IPS DF 4.7 (cell line): Measurements from ENCODE around the gene LY86.

Experiments
- DNase-seq: peaks from one replicate; pipeline ENCODE4 v3.0.0-alpha.2; 2013; ENCODE audit warnings: low spot score; ENCODE audit errors: extremely low read depth

The LY86 gene

GRCh38 chr6:6570929-6571671 lies 17.4 kb upstream of the LY86 start:
- DNase-seq, result no peak

- no peak for DNase-seq
These were observed 13.4 kb upstream of the LY86 start for GRCh38 chr6:6575143-6575542.

- DNase-seq, result no peak
These were observed 10.8 kb upstream of the LY86 start for GRCh38 chr6:6577735-6578134.

GRCh38 chr6:6579281-6579680 lies 9.2 kb upstream of the LY86 start:
- DNase-seq, result no peak

- no peak for DNase-seq
These were observed 8.2 kb upstream of the LY86 start for GRCh38 chr6:6580225-6580856.

- no peak for DNase-seq
These were observed 7.5 kb upstream of the LY86 start for GRCh38 chr6:6581054-6581453.

GRCh38 chr6:6582131-6582530 lies 6.4 kb upstream of the LY86 start:
- DNase-seq, result no peak

GRCh38 chr6:6583836-6584235 lies 4.7 kb upstream of the LY86 start:
- DNase-seq, result no peak

- DNase-seq, result no peak
These were observed 4.1 kb upstream of the LY86 start for GRCh38 chr6:6584310-6585002.

GRCh38 chr6:6585003-6585311 lies 3.6 kb upstream of the LY86 start:
- no peak for DNase-seq

GRCh38 chr6:6586167-6586566 lies 2.4 kb upstream of the LY86 start:
- DNase-seq, result no peak

- DNase-seq, result no peak
These were observed 1.6 kb upstream of the LY86 start for GRCh38 chr6:6586671-6587526.

GRCh38 chr6:6587696-6588063 lies 840 bp upstream of the LY86 start:
- DNase-seq, result no peak

- DNase-seq, result no peak
These were observed 597 bp downstream of the LY86 start for GRCh38 chr6:6588924-6589709.

- DNase-seq, result no peak
These were observed 2.0 kb downstream of the LY86 start for GRCh38 chr6:6590530-6590929.

- no peak for DNase-seq
These were observed 3.4 kb downstream of the LY86 start for GRCh38 chr6:6591778-6592465.

- no peak for DNase-seq
These were observed 4.4 kb downstream of the LY86 start for GRCh38 chr6:6592826-6593475.

GRCh38 chr6:6593867-6594468 lies 5.4 kb downstream of the LY86 start:
- DNase-seq, result no peak

- no peak for DNase-seq
These were observed 6.5 kb downstream of the LY86 start for GRCh38 chr6:6595025-6595424.

- no peak for DNase-seq
These were observed 7.4 kb downstream of the LY86 start for GRCh38 chr6:6595952-6596351.
